Measurements from ENCODE around the gene RXRA. TPM values are rescaled to one million over a fixed set of nuclear protein-coding genes. Genes with fewer than 3 reads are reported as not detected.

The RXRA gene
- total RNA-seq, 1 experiment from 2014 or later = 31.6 TPM

DNA sequence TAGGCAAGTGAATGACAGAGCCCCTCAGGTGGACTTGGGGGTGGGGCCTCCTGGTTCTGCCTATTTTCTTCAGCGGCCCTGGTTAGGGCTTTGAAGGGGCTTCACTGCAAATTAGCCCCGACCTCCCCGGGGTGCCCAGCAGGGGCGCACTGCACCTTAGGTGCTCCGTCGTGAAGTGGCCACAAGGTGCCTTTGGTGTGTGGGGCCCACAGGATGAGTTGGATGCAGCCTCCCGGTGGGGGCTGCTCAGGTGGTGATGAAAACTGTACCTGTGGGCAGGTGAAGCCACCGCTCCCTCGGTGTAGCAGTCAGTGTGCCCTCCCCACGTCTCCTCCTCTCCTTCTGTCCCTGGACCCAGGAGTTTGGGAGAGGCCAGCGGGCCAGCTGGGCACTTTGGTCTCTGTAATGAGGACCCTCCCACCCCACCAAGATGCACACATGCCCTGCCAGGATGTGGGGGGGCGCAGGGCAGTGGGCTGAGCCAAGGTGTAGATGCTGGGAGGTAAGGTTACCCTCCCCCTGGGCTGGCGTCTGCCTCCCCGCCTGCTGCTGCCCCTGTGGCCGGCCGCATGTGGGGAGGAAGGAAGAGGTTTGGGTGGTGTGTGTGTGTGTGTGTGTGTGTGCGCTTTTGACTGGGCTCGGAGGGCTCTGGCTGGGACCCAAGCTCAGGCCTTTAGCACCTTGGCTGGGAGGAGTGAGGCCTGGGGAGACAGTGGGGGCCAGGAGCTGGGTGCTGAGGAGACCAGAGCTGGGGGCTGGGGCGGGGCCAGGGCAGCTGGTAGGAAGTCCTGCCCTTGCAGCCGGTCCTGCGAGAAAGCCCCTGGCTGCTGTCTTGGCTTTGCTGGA, 55.6 kb downstream of the RXRA start:
- ATAC-seq (no peak), DNase-seq (ENCODE audit: low read depth, low spot score) (no peak)
- ChIA-PET CTCF (no interaction called here), POLR2A (no interaction called here)
- Histone ChIP-seq H3K4me3 (ENCODE audit: low read depth in 2 of 2, low read length in 2 of 2) (no peak overlapping the region), H3K9me3 (ENCODE audit: control insufficient read depth, insufficient read depth, low read depth, low read length) (no peaks in the 10 kb centered on the region), H3K27me3 (ENCODE audit: control insufficient read depth, insufficient read depth, low read length) (no peaks in the 10 kb centered on the region), H3K27ac (ENCODE audit: low read length) (no peak overlapping the region), H3K36me3 (ENCODE audit: control insufficient read depth, insufficient read depth, low read length) (no peaks in the 10 kb centered on the region), H3K4me1 (ENCODE audit: control insufficient read depth, insufficient read depth, low read length) (peaks cover 45% of the 10 kb centered on the region)
- in situ Hi-C loops (cut with HindIII; ENCODE audit: low pct_unique_long_range_greater_than_20kb, low sequenced_read_pairs) = no loop called here
- no peak for TF ChIP-seq TCF7L2 (IDR thresholded peaks at IDR 0.05; ENCODE audit: low read depth, low read length)
- TF ChIP-seq SIN3A (IDR thresholded peaks at IDR 0.05; ENCODE audit: borderline replicate concordance, insufficient read depth, low read depth, low read length) = no peak
- TF ChIP-seq, protein P1, sequence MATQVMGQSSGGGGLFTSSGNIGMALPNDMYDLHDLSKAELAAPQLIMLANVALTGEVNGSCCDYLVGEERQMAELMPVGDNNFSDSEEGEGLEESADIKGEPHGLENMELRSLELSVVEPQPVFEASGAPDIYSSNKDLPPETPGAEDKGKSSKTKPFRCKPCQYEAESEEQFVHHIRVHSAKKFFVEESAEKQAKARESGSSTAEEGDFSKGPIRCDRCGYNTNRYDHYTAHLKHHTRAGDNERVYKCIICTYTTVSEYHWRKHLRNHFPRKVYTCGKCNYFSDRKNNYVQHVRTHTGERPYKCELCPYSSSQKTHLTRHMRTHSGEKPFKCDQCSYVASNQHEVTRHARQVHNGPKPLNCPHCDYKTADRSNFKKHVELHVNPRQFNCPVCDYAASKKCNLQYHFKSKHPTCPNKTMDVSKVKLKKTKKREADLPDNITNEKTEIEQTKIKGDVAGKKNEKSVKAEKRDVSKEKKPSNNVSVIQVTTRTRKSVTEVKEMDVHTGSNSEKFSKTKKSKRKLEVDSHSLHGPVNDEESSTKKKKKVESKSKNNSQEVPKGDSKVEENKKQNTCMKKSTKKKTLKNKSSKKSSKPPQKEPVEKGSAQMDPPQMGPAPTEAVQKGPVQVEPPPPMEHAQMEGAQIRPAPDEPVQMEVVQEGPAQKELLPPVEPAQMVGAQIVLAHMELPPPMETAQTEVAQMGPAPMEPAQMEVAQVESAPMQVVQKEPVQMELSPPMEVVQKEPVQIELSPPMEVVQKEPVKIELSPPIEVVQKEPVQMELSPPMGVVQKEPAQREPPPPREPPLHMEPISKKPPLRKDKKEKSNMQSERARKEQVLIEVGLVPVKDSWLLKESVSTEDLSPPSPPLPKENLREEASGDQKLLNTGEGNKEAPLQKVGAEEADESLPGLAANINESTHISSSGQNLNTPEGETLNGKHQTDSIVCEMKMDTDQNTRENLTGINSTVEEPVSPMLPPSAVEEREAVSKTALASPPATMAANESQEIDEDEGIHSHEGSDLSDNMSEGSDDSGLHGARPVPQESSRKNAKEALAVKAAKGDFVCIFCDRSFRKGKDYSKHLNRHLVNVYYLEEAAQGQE (IDR thresholded peaks at IDR 0.05; ENCODE audit: insufficient read depth in 1 of 2, low read depth in 2 of 2, low read length in 1 of 2) = no peak
- TF ChIP-seq POLR2AphosphoS5 (IDR thresholded peaks at IDR 0.05; ENCODE audit: low read depth, low read length) = no peak
- TF ChIP-seq, protein P2, sequence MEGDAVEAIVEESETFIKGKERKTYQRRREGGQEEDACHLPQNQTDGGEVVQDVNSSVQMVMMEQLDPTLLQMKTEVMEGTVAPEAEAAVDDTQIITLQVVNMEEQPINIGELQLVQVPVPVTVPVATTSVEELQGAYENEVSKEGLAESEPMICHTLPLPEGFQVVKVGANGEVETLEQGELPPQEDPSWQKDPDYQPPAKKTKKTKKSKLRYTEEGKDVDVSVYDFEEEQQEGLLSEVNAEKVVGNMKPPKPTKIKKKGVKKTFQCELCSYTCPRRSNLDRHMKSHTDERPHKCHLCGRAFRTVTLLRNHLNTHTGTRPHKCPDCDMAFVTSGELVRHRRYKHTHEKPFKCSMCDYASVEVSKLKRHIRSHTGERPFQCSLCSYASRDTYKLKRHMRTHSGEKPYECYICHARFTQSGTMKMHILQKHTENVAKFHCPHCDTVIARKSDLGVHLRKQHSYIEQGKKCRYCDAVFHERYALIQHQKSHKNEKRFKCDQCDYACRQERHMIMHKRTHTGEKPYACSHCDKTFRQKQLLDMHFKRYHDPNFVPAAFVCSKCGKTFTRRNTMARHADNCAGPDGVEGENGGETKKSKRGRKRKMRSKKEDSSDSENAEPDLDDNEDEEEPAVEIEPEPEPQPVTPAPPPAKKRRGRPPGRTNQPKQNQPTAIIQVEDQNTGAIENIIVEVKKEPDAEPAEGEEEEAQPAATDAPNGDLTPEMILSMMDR (IDR thresholded peaks at IDR 0.05) = no peak; the same call in 1 of the 2 replicates
- intact Hi-C loops (cut with micrococcal nuclease; ENCODE audit: unreplicated experiment) = no loop called here
- BruUV-seq (replicated peaks) = no TSS peak

DNA sequence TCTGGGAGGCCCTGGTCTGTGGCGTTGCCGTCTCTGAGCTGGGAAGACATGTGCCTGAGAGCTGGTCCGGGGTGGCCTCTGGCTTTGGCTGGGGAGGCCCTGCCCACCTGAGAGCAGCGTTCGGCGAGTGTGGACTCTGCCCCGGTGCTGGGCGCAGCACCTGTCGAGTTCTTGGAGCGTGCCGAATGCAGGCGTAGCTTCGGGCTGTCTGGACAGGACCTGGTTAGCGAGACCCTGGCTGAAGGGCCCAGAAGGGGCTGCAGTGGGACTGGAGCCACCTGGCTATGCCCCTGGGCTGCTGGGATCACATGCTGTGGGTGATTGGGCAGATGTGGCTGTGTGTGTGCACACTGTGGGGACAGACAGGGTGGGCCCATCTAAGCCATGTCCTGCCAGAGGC, 56.5 kb downstream of the RXRA start:
- intact Hi-C loops (cut with micrococcal nuclease; ENCODE audit: unreplicated experiment) = no loop called here
- in situ Hi-C loops (cut with HindIII; ENCODE audit: low pct_unique_long_range_greater_than_20kb, low sequenced_read_pairs) = no loop called here
- DNase-seq (ENCODE audit: low read depth, low spot score) = no peak
- CTCF ChIA-PET = no interaction called here
- Histone ChIP-seq H3K4me1 (ENCODE audit: control insufficient read depth, insufficient read depth, low read length) (peaks cover 36% of the 10 kb centered on the region), H3K27ac (ENCODE audit: low read length) (no peak overlapping the region), H3K4me3 (ENCODE audit: low read depth in 2 of 2, low read length in 2 of 2) (no peak overlapping the region), H3K36me3 (ENCODE audit: control insufficient read depth, insufficient read depth, low read length) (no peaks in the 10 kb centered on the region), H3K9me3 (ENCODE audit: control insufficient read depth, insufficient read depth, low read depth, low read length) (no peaks in the 10 kb centered on the region), H3K27me3 (ENCODE audit: control insufficient read depth, insufficient read depth, low read length) (no peaks in the 10 kb centered on the region)
- no peak for TF ChIP-seq SIN3A (IDR thresholded peaks at IDR 0.05; ENCODE audit: borderline replicate concordance, insufficient read depth, low read depth, low read length)
- TF ChIP-seq, protein P2 (IDR thresholded peaks at IDR 0.05) = no peak
- TF ChIP-seq TCF7L2 (IDR thresholded peaks at IDR 0.05; ENCODE audit: low read depth, low read length) = no peak
- TF ChIP-seq POLR2AphosphoS5 (IDR thresholded peaks at IDR 0.05; ENCODE audit: low read depth, low read length) = no peak
- TF ChIP-seq, protein P1 (IDR thresholded peaks at IDR 0.05; ENCODE audit: insufficient read depth in 1 of 2, low read depth in 2 of 2, low read length in 1 of 2) = no peak
- no peak for ATAC-seq
- no TSS peak for BruUV-seq (replicated peaks)
- POLR2A ChIA-PET = no interaction called here

All from Panc1 (cell line).